HEK293T (cell line): ENCODE results near the gene ZNF76.

Experiments
- FOXM1 ChIP-seq: fragments of 450-650 bp; IDR thresholded peaks from 2 replicates; pipeline ENCODE4 v1.6.1; 2017; ENCODE audit warnings: mild to moderate bottlenecking, borderline replicate concordance
- SUZ12 ChIP-seq: fragments of 450-650 bp; IDR thresholded peaks from 2 replicates; pipeline ENCODE4 v1.6.1; 2016; ENCODE audit warnings: mild to moderate bottlenecking
- TARDBP ChIP-seq: fragments of 450-650 bp; IDR thresholded peaks from 2 replicates; pipeline ENCODE4 v1.6.1; 2016
- ZNF384 ChIP-seq: fragments of 450-650 bp; IDR thresholded peaks from 2 replicates; pipeline ENCODE4 v1.6.1; 2016

DNA sequence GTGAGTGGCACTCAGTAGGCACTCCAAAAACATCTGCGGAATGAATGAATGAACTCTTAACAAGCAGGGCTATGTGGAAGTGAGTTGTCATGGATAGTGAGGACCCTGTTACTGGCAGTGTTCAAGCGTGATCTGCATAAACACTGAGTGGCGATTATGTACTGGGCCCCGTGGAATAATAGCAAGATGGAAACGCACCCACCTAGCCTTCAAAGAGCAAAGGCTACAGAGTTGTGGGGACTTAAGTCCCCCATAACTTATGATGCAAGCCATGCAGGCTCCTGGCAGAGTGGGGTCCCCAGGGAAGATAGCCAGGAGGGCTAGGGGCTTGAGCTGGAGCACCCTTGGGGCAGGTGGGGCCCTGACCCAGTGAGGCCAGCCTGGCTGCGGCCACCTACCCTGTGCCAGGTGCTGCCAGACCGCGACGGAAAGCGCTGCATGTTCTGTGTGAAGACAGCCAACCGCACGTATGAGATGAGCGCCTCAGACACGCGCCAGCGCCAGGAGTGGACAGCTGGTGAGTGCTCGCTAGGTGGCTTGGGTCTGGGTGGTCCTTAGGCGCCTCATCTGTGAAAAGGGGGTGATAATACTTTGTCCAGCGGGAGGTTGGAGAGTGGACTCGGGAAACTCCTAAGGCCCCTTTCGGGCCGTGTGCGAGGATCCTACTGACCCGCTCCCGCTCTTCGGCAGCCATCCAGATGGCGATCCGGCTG is 58.1 kb downstream of the ZNF76 start:
- TF ChIP-seq TARDBP (no peak), SUZ12 (no peak), ZNF384 (no peak), FOXM1 (no peak)
